Astrocyte of the cerebellum (primary cell): ENCODE data around the gene OR5AK2.
"Not testable (repeated sequence)": the region's sequence is repeated elsewhere in the genome, so short reads cannot be mapped to it uniquely, and the experiment has no call there.

Experiments
- DNase-seq: peaks from one replicate; pipeline ENCODE4 v3.0.0-alpha.2; 2011; ENCODE audit warnings: low read depth
- H3K4me3 ChIP-seq: 2 replicates; pipeline ENCODE4 v1.5.1; 2011; ENCODE audit warnings: mild to moderate bottlenecking, low read depth, low read length, moderate library complexity
- in situ Hi-C: cut with HindIII; loops from 2 replicates; pipeline ENCODE4 v1.10.0; 2017; ENCODE audit warnings: low sequenced_read_pairs
- TF ChIP-seq, protein P1 (sequence below): IDR thresholded peaks from 2 replicates; pipeline ENCODE4 v1.5.1; 2012; ENCODE audit warnings: low read length, low read depth, moderate library complexity, mild to moderate bottlenecking; ENCODE audit errors: missing control alignments

OR5AK2 gene, protein sequence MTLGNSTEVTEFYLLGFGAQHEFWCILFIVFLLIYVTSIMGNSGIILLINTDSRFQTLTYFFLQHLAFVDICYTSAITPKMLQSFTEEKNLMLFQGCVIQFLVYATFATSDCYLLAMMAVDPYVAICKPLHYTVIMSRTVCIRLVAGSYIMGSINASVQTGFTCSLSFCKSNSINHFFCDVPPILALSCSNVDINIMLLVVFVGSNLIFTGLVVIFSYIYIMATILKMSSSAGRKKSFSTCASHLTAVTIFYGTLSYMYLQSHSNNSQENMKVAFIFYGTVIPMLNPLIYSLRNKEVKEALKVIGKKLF

DNA sequence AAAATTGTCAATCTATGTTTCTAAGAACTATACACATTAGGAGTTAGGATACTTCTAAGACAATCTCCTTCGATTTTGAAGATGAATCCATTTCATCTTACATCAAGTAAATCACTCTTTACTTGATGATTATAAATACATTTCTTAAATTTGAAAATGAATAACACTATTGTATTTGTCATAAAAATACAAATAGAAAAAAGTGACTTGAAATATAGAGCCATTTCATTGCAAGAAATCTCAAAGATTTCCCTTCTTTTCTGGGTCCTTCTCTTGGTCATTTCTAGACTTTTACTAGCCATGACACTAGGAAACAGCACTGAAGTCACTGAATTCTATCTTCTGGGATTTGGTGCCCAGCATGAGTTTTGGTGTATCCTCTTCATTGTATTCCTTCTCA is at the start of gene OR5AK2:
Gene OR5AK2, plus strand, starts transcription at position 301 of the 400 bp plus-strand sequence. Its CDS starts 0 bp downstream, at position 301.
- no peak for DNase-seq
- in situ Hi-C loops = no loop called here
- H3K4me3 ChIP-seq = no peak within 1 kb of the TSS
- TF ChIP-seq, protein P1, sequence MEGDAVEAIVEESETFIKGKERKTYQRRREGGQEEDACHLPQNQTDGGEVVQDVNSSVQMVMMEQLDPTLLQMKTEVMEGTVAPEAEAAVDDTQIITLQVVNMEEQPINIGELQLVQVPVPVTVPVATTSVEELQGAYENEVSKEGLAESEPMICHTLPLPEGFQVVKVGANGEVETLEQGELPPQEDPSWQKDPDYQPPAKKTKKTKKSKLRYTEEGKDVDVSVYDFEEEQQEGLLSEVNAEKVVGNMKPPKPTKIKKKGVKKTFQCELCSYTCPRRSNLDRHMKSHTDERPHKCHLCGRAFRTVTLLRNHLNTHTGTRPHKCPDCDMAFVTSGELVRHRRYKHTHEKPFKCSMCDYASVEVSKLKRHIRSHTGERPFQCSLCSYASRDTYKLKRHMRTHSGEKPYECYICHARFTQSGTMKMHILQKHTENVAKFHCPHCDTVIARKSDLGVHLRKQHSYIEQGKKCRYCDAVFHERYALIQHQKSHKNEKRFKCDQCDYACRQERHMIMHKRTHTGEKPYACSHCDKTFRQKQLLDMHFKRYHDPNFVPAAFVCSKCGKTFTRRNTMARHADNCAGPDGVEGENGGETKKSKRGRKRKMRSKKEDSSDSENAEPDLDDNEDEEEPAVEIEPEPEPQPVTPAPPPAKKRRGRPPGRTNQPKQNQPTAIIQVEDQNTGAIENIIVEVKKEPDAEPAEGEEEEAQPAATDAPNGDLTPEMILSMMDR = no peak

DNA sequence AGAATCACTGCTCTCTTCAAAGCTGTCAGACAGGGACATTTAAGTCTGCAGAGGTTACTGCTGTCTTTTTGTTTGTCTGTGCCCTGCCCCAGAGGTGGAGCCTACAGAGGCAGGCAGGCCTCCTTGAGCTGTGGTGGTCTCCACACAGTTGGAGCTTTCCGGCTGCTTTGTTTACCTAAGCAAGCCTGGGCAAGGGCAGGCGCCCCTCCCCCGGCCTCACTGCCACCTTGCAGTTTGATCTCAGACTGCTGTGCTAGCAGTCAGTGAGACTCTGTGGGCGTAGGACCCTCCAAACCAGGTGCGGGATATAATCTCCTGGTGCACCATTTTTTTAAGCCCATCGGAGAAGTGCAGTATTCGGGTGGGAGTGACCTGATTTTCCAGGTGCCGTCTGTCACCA is 43.2 kb upstream of the OR5AK2 start:
- in situ Hi-C loops = not testable (repeated sequence)

DNA sequence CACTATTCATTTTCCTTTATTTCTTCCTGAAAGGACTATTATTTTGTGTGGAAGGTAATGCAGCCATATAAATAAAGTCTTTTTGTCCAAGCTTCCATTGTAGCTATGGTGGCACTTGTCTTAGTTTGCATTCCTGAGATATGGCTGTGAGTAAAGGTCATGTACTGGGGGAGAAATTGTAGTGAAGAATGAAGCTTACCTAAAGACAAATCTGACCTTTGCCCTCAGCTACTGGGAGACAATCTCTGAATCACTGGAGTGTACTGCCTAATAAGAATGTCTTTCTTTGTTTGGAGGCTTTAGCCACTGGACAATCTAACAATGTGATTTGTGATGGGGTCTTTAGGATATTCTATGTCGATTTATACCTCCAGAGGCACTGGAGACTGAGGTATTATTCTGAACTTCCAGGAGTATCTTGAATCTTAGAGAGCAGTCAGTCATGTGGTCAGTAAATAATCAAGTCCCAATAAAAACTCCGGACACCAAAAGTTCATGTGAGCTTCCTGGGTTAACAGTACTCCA is 39.7 kb upstream of the OR5AK2 start:
- H3K4me3 ChIP-seq = no peak overlapping the region

More for the DNA sequence above, 43.2 kb upstream of the OR5AK2 start:
- not testable (repeated sequence) for H3K4me3 ChIP-seq, DNase-seq

DNA sequence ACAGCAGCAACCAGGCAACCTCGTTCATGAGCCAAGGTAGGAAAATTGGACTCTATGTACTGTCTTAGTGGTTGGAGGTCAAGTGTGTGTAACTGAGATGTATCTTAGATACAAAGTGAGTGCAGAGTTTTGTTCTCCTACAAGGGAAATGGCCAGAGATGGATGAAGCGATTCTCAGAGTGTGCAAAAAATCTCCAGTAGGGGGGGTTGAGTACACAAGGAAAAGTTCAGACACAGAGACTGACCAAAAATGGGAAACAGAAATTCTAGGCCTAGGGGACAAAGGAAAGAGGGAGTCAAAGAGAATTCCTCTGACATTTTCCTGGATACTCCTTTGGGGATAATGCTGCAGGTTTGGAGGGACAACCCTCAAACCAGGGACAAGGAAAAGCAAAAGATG is 38.2 kb upstream of the OR5AK2 start:
- TF ChIP-seq, protein P1 = no peak
- no peak overlapping the region for H3K4me3 ChIP-seq
- in situ Hi-C loops = no loop called here
- no peak for DNase-seq

More for the DNA sequence above, 39.7 kb upstream of the OR5AK2 start:
- DNase-seq = no peak
- TF ChIP-seq, protein P1 = no peak
- in situ Hi-C loops = no loop called here

DNA sequence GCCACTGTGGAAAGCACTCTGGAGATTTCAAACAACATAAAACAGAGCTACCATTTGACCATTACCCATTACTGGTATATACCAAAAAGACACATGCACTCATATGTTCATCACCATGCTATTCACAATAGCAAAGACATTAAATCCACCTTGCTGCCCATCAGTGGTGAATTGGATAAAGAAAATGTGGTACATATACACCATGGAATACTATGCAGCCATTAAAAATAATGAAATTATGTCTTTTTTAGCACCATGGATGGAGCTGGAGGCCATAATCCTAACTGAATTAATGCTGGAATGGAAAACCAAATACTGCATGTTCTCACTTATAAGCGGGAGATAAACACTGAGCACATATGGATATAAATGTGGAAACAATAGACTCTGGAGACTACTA is 34.8 kb upstream of the OR5AK2 start:
- in situ Hi-C loops, H3K4me3 ChIP-seq, DNase-seq: not testable (repeated sequence)

DNA sequence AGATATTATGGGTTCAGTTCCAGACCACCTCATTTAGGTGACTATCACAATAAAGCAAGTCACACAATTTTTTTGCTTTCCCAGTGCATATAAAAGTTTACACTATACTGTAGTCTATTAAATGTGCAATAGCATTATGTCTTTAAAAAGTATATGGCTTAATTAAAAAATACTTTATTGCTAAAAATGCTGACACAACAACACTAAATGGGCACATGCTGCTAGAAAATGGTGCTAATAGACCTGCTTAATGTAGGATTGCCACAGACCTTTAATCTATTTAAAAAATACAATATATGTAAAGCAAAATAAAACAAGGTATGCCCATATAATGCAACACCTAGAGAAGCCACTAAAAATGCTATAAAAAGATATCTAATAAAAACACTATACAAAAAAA is 27.1 kb upstream of the OR5AK2 start:
- TF ChIP-seq, protein P1 = no peak
- DNase-seq = no peak
- no peak overlapping the region for H3K4me3 ChIP-seq
- in situ Hi-C loops = no loop called here

DNA sequence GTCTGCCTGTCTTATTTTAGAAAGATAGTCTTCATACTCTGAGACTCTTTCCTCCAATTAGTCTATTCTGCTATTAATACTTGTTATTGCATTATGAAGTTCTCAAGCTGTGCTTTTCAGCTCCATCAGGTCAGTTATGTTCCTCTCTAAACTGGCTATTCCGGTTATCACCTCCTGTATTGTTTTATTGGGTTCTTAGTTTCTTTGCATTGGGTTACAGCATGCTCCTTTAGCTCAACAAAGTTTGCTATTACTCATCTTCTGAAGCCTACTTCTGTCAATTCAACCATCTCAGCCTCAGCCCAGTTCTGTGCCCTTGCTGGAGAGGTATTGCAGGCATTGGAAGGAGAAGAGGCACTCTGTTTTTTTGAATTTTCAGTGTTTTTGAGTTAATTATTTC is 21.0 kb upstream of the OR5AK2 start:
- no peak for DNase-seq
- in situ Hi-C loops = no loop called here
- H3K4me3 ChIP-seq = no peak overlapping the region
- TF ChIP-seq, protein P1 = no peak
